Skeletal muscle cell (primary cell): Measurements from ENCODE around the gene ZBTB16.

Experiments
- DNase-seq: peaks from one replicate; pipeline ENCODE4 v3.0.0-alpha.2; 2010; ENCODE audit warnings: low read depth
- H3K4me3 ChIP-seq: 2 replicates; pipeline ENCODE4 v1.5.1; 2011; ENCODE audit warnings: low read depth, mild to moderate bottlenecking, control low read depth, low read length, moderate library complexity

ZBTB16 gene

GRCh38 chr11:114297806-114298709 is 238.5 kb downstream of the ZBTB16 start:
- no peak for DNase-seq
- H3K4me3 ChIP-seq: peak overlapping the region; percentile 59

GRCh38 chr11:114298710-114299109 is 239.2 kb downstream of the ZBTB16 start:
- peak overlapping the region; percentile 59 for H3K4me3 ChIP-seq
- DNase-seq: no peak
